HG02610 (cell line): ENCODE results near the gene AGMO.

Experiments used
- ATAC-seq: cut with Tn5 transposase; IDR thresholded peaks from one replicate; pipeline ENCODE4 v1.9.1; 2021; ENCODE audit warnings: mild to moderate bottlenecking, moderate library complexity; ENCODE audit not compliant: unreplicated experiment

The AGMO gene

DNA sequence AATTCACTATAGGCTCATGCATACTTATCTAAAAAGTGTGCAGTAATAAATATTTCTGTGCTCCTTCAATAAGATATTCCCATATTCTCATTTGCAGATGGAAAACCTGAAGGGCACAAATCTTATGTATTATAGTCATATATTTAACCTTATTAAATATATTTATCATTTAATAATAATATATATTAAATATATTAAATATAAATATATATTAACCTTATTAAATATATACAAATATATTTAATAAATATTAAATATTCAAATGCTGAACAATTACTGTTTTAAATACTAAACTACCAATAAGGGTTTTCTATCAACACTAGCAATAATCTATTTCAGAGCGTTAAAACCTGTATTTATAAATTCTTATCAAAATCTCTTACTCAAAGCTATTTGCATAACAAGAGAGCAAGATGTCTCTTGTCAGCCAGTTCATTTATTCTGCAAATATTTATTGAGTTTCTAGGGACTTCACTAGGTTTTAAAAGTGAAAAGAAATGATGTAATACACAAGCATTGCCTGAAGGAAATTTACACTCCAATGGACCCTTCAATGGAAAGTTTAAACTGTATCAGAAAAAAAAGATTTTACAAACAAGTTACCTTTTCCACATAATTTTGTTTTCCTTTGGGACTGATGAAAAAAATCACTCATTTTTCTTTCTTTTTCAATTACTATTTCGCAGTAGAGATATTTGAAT is 159.2 kb downstream of the AGMO start:
- ATAC-seq, result no peak

DNA sequence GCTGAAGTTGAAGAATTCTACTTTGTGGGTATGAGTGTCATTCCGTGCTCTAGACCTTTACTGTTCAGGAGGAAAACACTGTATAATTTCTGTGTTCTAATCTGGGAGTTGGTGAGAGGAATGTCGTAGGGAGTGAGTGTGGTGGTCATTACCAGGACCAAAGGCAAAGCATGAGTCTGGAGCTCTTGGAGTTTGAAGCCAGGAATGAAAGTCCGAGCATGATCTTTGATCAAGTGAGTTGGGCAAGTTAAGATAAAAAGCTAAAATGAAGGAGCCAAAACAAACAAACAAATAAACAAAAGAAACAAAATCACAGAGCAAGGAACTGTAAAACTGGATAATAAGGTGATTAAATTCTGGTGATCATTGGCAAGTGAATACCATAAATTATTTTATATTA is 161.4 kb downstream of the AGMO start:
- no peak for ATAC-seq

DNA sequence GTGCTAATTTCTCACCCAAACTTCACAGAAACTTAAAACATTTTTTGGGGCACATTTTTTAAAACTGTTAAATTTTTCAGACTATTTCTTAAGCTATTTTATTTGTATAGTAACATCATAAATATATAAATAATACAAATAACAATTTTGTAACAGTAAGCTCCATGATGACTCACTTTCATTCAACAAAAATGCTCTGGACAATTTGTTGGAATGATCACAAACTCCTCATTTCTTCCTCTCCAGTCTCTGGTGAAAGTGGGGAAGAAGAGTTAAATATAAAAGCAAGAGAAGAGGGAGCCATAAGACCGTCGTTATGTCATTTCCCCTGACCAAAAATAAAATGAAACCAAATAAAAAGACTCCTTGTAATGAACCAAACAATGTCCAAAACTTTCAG is 162.4 kb downstream of the AGMO start:
- no peak for ATAC-seq

DNA sequence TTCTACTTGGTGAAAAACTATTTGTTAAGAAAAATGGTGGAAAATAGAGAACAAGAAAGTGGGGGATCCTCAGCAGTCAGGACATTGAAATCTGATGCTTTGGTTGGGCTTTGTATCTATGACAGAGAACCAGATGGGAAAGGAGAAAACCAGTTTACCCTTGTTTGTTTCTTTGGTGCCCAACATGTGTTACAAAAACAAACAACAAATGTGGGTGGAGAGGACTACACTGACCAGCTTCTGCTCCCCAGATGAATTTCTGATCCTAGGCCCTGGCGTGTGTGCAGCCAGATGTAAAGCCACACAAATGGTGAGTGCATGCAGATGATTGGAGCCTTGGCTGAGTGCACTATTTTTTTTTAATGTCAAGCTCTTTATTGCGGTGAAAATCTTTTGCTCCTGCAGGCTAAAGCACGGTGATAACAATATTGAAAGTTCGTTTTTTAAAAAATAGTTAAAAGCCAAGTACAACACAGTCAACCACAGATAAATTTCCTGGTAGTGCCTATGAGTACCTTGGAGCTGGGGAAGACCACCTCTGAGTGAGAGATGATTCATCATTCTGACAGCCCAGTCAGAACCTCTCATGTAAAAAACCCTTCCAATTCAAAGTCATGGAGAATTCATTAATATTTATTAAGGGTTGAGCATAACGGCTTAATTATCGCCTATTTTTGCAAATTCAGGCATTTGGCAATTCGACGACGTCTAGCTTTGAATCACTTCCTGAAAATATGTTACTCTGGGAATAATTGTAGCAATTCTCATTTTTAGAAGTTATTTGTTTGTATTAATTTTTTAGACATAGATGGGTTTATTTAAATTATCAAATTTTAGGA is 163.7 kb downstream of the AGMO start:
- ATAC-seq, result no peak

DNA sequence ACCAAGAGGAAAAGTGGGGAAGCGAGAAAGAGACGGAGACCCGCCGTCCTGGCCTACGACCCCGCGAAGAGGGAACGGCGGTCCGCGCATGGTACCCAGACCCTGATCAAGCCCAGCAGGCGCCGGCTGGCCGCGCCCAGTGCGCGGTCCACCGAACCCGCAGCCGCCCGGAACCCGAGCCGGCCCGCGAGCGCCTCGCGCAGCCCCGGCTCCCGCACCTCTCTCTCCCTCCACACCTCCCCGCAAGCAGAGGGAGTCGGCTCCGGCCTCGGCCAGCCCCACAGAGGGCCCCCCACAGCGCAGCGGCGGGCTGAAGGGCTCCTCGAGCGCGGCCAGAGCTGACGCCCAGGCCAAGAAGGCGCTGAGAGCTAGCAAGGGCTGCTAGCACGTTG is 164.7 kb downstream of the AGMO start:
- no peak for ATAC-seq

DNA sequence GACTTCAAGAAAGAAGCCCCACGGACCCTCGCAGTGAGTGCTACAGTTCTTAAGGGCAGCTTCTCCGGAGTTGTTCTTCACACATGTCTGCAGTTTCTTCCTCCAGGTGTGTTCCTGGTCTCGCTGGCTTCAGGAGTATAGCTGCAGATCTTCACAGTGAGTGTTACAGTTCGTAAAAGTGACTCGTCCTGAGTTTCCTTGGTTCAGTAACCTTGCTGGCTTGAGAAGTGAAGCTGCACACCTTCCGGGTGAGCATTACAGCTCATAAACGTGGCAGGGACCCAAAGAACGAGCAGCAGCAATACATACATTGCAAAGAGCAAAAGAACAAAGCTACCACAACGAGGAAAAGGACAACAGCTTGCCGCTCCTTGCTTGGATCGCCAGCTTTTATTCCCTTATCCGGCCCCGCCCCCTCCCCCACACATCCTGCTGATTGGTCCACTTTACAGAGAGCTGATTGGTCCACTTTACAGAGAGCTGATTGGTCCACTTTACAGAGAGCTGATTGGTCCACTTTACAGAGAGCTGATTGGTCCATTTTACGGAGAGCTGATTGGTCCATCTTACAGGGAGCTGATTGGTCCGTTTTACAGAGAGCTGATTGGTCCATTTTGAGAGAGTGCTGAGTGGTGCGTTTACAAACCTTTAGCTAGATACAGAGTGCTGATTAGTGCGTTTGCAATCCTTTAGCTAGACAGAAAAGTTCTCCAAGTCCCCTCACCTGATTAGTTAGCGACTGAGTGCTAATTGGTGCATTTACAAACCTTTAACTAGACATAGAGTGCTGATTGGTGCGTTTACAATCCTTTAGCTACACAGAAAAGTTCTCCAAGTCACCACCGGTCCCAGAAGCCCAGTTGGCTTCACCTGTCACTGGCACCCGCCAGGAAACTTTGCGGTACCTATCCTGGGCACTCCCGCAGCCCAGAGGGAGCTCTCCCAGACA is 165.3 kb downstream of the AGMO start:
- ATAC-seq, result no peak

DNA sequence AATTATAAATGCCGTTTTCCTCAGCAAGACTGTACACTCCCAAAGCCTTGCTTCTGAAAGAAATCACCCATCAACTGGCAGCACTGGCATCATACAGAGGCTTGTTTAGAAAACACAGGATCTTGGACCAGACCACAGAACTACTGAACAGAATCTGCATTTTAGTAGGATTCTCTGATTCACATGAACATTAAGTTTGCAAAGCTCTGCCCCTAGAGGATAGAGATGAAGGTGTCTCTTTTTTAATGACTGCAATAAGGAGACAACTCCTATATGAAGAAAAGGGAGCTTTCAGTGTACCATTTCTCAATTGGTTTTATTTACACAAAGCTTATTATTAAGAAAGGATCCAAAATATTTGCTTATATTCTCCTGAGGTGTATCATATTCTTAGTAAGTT is 172.7 kb downstream of the AGMO start:
- ATAC-seq, result no peak

DNA sequence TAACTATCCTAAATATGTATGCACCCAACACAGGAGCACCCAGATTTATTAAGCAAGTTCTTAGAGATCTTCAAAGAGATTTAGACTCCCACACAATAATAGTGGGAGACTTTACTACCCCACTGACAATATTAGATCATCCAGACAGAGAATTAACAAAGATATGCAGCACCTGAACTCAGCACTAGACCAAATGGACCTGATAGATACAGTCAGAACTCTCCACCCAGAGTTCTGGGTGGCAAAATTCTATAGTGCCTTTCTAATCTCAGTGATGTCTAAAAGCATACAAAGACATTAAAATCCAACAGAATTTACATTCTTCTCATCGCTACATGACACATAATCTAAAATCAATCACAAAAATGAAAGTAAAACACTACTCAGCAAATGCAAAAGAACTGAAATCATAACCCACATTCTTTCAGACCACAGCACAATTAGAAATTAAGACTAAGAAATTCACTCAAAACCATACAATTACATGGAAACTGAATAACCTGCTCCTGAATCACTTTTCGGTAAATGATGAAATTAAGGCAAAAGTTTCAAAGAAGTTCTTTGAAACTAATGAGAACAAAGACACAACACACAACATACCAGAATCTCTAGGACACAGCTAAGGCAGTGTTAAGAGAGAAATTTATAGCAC is 183.2 kb downstream of the AGMO start:
- ATAC-seq, result no peak

DNA sequence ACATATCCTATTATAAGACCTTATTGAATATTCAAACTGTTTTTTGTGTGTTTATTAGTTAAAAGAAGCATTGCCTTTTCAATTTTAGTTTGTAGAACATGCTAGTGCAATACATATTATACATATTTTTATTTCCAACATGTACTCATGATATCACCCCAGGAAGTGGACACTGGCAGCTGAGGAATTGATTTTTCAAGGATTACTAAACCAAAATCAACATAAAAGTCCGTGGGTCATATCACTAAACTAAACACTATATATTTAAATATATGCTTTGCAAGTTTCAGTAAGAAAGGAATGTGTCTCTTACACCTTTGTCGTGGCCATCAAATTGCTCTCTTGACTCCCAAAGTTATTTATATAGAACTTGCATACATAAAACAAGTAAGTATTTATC is 185.2 kb downstream of the AGMO start:
- no peak for ATAC-seq

DNA sequence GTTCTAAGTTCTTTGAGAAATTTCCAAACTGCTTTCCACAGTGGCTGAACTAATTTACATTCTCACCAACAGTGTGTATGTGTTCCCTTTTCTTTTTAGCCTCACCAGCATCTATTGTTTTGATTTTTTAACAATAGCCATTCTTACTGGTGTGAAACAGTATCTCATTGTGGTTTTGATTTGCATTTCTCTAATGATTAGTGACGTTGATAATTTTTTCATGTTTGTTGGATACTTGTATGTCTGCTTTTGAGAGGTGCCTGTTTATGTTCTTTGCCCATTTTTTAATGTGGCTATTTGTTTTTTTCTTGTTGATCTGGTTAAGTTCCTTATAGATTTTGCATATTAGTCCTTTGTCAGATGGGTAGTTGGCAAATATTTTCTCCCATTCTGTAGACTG is 191.4 kb downstream of the AGMO start:
- ATAC-seq, result no peak

DNA sequence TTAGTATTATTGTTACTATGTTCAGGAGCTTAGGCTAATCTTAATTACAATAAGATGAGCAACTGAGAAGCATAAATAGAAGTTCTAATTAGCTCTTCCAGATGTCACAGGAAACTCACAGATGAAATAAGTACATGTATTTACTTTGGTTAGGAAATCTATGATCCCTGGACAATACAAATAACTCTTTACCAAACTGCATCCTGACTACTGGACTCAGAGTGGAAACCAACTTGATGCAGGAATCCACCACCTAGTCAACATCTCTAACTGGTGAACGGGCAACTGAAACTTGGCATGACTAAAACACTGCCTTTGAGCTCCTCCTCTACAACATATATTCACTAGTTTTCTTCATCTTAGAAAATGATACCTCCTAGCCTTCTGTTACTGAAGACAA is 193.2 kb downstream of the AGMO start:
- no peak for ATAC-seq

DNA sequence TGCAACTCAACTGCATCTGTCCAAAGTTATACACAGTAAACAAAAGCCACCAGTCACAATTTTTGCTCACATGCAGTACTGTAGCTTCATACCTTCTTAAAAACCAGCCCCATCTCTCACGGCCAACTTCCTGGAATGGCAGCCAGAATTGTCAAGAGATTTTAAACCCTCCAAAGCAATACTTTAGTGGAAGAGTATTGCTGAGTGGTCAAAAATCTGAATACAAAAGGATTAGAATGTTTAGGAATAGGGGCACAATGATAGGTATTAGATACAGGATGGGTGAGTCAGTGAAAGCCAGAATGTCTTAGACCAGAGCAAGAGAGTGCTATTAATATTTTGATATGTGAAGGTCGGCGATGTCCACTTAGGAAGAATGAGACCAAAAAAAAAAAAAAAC is 193.9 kb downstream of the AGMO start:
- ATAC-seq, result no peak

DNA sequence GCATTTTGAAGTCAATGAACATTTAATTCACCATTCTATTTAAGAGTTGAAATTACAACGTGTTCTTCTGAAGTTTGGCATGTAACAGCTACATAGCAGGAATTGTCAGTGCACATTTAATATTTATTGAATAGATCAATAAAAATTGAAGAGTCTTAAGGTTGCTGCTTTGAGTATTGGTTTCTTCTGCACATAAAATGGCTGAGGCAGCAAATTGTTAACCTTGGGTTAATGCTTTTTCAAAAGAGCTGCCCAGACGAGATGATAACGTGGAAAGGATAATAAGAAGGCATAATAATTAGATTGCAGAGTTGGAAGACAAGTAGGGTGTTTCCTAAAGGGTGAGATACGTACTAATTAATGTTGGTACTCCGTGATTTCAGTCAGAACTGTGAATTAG is 203.7 kb downstream of the AGMO start:
- ATAC-seq, result no peak

DNA sequence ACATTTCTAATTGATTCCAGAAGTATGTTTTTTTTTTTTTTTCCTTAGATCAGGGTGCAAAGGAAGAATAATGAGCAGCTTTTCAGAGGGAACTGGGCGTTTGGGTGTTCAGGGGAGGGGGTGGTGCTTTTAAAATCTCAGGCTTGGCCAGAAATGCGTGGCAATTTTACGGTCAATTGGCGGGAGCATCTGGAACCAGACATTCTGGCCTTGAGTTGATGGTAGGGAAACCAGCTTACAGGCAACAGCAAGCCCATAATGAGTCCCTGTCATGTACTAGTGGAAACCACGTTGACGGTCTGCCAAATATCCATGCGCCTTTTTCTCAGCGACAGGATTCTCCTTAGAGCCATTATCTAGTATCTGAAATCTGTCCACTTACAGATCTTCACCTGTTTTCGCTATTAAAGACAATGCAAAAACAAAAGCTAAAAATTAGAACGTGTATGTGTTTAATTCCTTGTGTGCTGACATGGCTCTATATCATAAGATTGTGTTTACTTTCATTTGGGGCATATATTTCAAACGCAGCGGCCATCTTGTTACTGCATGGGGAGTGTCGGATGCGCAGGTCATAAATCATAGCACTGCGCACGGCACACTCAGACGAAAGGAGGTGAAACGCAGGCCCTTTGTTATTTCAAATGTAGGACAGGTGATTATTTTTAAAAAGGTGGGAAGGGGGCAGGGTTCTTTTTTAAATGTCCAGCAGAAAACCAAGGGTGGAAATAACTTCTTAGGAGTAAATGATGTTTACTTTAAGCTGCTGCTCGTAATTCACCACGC is 209.2 kb downstream of the AGMO start:
- no peak for ATAC-seq

DNA sequence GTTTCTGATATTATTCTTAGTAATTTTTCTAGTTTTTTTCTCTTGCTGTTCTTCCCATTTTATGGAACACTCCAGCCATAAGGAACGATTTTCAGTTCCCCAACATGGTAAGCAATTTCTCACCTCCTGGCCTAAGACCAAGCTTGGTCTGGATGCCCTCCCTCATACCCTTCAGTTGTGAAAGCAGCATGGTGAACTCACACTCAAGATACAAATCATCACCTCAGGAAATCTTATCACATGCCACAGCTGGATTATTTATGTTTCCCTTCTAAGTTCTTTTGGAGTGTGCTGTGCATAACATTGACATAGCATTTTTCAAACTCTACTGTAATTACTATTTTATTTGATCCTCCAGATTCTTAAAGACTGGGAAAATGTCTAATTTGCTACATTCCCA is 216.6 kb downstream of the AGMO start:
- ATAC-seq, result no peak

DNA sequence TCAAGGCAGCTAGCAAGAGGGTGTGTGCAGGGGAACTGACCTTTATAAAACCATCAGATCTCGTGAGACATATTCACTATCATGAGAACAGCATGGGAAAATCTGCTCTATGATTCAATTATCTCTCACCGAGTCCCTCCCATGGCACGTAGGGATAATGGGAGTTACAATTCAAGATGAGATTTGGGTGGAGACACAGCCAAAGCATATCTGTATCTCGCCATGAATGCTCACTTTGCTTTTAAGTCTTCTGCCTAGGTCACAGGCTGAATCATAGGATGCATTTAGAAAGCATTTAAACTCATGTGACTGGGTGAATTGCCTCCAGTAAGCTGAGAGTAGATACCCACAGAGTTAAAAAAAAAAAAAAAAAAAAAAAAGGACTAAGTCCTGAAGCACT is 220.0 kb downstream of the AGMO start:
- ATAC-seq, result no peak

DNA sequence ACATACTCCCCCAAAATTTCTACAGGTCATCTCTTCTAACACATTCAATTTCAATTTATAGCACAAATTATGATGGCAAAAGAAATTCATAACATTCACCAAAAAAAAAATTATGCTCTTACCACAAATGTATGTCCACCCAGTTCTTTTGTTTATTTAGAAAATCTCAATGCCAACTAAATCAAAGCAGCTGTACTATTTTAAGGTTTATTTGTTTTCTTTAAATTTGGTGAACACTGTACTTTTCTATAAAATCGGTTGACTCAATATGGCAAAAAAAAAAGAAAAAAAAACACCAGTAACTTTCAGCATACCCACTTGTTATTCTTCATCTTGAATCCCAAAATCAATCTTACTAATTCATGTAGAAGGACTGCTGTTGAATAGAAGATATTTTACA is 225.7 kb downstream of the AGMO start:
- ATAC-seq, result no peak

DNA sequence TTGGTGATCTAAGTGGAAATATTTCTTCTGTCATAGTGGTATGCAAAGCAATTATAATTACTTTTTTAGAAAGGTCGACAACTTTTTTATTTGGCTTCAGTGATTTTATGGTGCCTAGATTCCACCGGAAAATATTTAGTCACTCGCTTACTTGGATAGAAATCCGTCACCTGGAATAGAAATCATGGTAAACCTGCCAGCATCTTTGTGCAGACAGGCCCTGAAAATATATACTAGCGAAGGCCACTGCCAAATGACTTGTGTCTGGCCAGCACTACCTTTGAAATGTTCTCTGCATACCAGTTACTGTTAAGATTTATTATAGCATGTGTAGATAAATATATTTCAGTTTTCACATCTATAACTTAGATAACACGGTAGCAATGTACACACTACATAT is 226.4 kb downstream of the AGMO start:
- ATAC-seq, result no peak

DNA sequence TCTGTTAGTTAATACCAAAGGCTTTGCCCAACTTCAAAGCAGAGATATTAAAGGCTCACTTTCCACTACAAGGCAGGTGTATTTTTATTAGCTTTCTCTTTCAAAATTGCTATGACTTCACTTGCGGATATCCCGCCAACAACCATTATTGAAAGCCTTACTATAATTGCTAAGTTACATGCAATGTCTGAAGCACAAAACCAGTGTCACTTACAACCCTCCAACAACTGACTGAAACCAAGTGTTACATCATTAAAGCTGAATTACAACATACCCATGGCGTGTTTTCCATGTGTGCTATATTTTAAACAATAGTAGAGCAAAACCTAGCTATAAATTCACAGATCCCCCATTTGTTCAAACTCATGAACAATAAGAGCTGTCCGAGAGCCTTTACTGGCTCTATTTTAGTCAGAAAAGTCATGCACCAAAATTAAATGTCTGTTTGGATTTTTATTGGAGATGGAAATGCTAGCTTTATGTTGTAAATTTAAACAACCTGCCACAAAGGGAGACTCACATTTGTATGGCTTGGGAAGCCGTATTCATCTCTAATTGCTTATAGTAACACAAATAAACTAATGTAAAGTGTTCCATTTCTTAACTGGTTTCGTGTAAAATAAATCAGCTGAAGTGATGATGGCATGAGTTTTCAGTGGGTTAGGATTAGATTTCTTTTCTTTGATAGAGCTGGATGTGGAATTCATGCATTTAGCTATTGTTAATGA is 227.1 kb downstream of the AGMO start:
- no peak for ATAC-seq

DNA sequence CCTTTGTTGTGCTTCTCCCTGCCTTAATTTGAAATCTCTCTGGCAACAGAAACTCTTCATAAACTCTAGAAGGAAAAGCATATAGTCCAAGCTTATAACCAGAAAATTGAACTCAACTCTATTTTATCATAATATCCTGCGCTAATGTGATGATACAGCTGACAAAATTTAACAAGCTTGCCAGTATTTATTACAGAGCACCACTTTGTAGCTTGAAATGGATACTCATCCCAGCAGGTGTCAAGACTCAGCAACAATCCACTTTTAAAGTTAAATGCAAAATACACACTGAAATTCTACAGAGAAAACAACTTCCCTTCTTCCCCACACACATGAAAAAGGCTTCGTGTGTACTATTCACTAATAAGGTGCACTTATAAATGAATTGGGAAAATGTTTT is 228.9 kb downstream of the AGMO start:
- ATAC-seq, result no peak
